Uterus (tissue), 4 donors: ENCODE results near the gene GAGE13. TPM values are rescaled to one million over a fixed set of nuclear protein-coding genes. Genes with fewer than 3 reads are reported as not detected.
"Not testable (repeated sequence)": the region's sequence is repeated elsewhere in the genome, so short reads cannot be mapped to it uniquely, and the experiment has no call there.

ENCODE experiments used
- DNase-seq, 2 donors: peaks; one replicate each; pipeline ENCODE4 v3.0.0-alpha.2; 2019 to 2020
- H3K27ac ChIP-seq, 2 donors: fragments of 200-600 bp; sonication (generic); 1 replicate in 1 of 2; 2 replicates in 1 of 2; pipeline ENCODE4 v1.5.1; 2016 to 2018
- H3K27me3 ChIP-seq, 2 donors: fragments of 200-600 bp; sonication (generic); one replicate each; pipeline ENCODE4 v1.5.1; 2018 to 2019; ENCODE audit warnings: control low read depth in 1 of 2
- H3K36me3 ChIP-seq, 2 donors: fragments of 200-600 bp; sonication (generic); one replicate each; pipeline ENCODE4 v1.5.1; 2019; ENCODE audit warnings: control low read depth in 1 of 2
- H3K4me1 ChIP-seq, 2 donors: fragments of 200-600 bp; sonication (generic); one replicate each; pipeline ENCODE4 v1.5.1; 2018 to 2019; ENCODE audit warnings: control low read depth in 1 of 2
- H3K4me3 ChIP-seq, 2 donors: fragments of 200-600 bp; sonication (generic); 1 replicate in 1 of 2; 2 replicates in 1 of 2; pipeline ENCODE4 v1.5.1; 2018 to 2019; ENCODE audit warnings: mild to moderate bottlenecking in 1 of 2
- H3K9me3 ChIP-seq, 2 donors: fragments of 200-600 bp; sonication (generic); one replicate each; pipeline ENCODE4 v1.5.1; 2019; ENCODE audit warnings: control low read depth in 1 of 2
- POLR2A ChIP-seq, 2 donors: fragments of 450-650 bp; IDR thresholded peaks; one replicate each; pipeline ENCODE4 v1.6.1; 2016; ENCODE audit warnings: antibody characterized with exemption in 2 of 2, mild to moderate bottlenecking in 1 of 2, moderate library complexity in 1 of 2
- intact Hi-C: fragments of 100-400 bp; cut with DNase I; formaldehyde crosslinking; loops from one replicate; pipeline ENCODE4 v1.15.1; 2023; ENCODE audit warnings: low total_unique reads
- total RNA-seq, 4 donors: library from RNA; depleted of rRNA in 3 of 4; stranded (reverse); fragments of >200 nt in 3 of 4; gene quantifications; one replicate each; pipeline versions ENCODE4 v1.1.0 to v1.2.4, GENCODE V29; 2014 to 2023
- TF ChIP-seq, protein P1 (sequence below), 4 experiments: fragments of 200-600 bp in 2 of 4; fragments of 450-650 bp in 2 of 4; sonication (generic) in 2 of 4; IDR thresholded peaks; one replicate each; pipeline ENCODE4 v1.5.1; 2016 to 2019; ENCODE audit warnings: antibody characterized with exemption in 4 of 4, mild to moderate bottlenecking in 2 of 4, moderate library complexity in 1 of 4
- donor health status: DM: yes; HTN: yes; CAD: no.

Gene GAGE13
- not detected for total RNA-seq

GRCh38 chrX:49331282-49331681, at the start of gene GAGE13:
Gene GAGE13 (plus strand): TSS chrX:49331582. CDS start chrX:49332738, 1,156 bp downstream.
- H3K36me3 ChIP-seq, H3K4me1 ChIP-seq, DNase-seq, H3K9me3 ChIP-seq, H3K27ac ChIP-seq, intact Hi-C loops, H3K27me3 ChIP-seq, H3K4me3 ChIP-seq: not testable (repeated sequence)

GRCh38 chrX:49282647-49283011, 48.8 kb upstream of the GAGE13 start:
- TF ChIP-seq POLR2A (IDR thresholded peaks at IDR 0.05): no peak
- TF ChIP-seq, protein P1, sequence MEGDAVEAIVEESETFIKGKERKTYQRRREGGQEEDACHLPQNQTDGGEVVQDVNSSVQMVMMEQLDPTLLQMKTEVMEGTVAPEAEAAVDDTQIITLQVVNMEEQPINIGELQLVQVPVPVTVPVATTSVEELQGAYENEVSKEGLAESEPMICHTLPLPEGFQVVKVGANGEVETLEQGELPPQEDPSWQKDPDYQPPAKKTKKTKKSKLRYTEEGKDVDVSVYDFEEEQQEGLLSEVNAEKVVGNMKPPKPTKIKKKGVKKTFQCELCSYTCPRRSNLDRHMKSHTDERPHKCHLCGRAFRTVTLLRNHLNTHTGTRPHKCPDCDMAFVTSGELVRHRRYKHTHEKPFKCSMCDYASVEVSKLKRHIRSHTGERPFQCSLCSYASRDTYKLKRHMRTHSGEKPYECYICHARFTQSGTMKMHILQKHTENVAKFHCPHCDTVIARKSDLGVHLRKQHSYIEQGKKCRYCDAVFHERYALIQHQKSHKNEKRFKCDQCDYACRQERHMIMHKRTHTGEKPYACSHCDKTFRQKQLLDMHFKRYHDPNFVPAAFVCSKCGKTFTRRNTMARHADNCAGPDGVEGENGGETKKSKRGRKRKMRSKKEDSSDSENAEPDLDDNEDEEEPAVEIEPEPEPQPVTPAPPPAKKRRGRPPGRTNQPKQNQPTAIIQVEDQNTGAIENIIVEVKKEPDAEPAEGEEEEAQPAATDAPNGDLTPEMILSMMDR (IDR thresholded peaks at IDR 0.05): peak in 3 of 4 experiments; percentile 28 to 35 (median 29)
- Histone ChIP-seq H3K4me1 (no peaks in the 10 kb centered on the region), H3K4me3 (no peak overlapping the region), H3K27me3 (no peaks in the 10 kb centered on the region), H3K36me3 (no peaks in the 10 kb centered on the region), H3K9me3 (no peaks in the 10 kb centered on the region), H3K27ac (peak overlapping the region in 1 of 2 donors; percentile 62)
- intact Hi-C loops: no loop called here
- peak; percentile 27 to 42 for DNase-seq

- H3K36me3 ChIP-seq: no peaks in the 10 kb centered on the region
- H3K4me1 ChIP-seq: no peaks in the 10 kb centered on the region
- DNase-seq: no peak
- TF ChIP-seq, protein P1 (IDR thresholded peaks at IDR 0.05): no peak
- TF ChIP-seq POLR2A (IDR thresholded peaks at IDR 0.05): no peak
- intact Hi-C loops: no loop called here
- H3K27ac ChIP-seq: no peak overlapping the region
- H3K9me3 ChIP-seq: no peaks in the 10 kb centered on the region
- H3K4me3 ChIP-seq: no peak overlapping the region
- no peaks in the 10 kb centered on the region for H3K27me3 ChIP-seq
Observed at GRCh38 chrX:49284212-49284611, 47.2 kb upstream of the GAGE13 start.

DNA sequence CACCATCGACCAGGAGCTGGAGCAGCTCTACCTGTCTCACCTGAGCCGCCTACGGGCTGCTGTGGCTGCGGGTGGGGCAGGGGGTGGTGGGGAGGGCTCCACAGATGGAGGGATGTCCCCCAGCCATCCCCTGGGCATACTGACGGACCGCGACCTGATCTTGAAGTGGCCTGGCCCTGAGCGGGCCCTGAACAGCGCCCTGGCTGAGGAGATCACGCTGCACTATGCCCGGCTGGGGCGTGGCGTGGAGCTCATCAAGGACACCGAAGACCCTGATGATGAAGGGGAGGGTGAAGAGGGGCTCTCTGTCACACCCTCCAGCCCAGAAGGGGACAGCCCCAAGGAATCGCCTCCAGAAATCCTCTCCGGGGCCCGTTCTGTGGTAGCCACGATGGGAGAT, 45.2 kb upstream of the GAGE13 start:
- no peaks in the 10 kb centered on the region for H3K27me3 ChIP-seq
- intact Hi-C loops: no loop called here
- TF ChIP-seq POLR2A (IDR thresholded peaks at IDR 0.05): no peak
- TF ChIP-seq, protein P1 (IDR thresholded peaks at IDR 0.05): no peak
- DNase-seq: no peak
- no peaks in the 10 kb centered on the region for H3K9me3 ChIP-seq
- H3K36me3 ChIP-seq: no peaks in the 10 kb centered on the region
- H3K4me3 ChIP-seq: no peak overlapping the region
- H3K27ac ChIP-seq: no peak overlapping the region
- H3K4me1 ChIP-seq: no peaks in the 10 kb centered on the region

- Histone ChIP-seq H3K4me3 (no peak overlapping the region), H3K4me1 (no peaks in the 10 kb centered on the region), H3K27me3 (no peaks in the 10 kb centered on the region), H3K9me3 (no peaks in the 10 kb centered on the region), H3K27ac (no peak overlapping the region), H3K36me3 (no peaks in the 10 kb centered on the region)
- DNase-seq: no peak
- intact Hi-C loops: no loop called here
- no peak for TF ChIP-seq POLR2A (IDR thresholded peaks at IDR 0.05)
- TF ChIP-seq, protein P1 (IDR thresholded peaks at IDR 0.05): no peak
Observed at GRCh38 chrX:49286581-49286980, 44.8 kb upstream of the GAGE13 start.

DNA sequence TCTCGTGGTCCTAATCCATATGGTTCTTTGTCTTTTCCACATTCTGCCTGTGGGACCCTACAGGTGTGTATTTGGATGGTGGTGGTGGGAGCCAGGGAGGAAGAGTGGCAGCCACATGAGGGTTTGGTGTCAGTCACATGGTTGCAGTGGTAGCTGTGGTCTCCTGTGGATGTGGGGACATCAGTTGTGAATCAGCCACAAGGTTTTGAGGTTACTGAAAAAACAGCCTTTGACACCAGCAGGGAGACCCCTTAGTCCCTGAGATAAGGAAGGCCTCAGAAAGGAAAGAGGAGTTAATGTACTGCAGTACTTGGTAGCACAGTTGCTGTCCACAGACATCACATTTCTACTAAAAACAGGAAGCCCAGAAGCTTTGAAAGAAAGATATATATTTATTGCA, 43.7 kb upstream of the GAGE13 start:
- intact Hi-C loops: no loop called here
- Histone ChIP-seq H3K4me3 (no peak overlapping the region), H3K27ac (no peak overlapping the region), H3K4me1 (no peaks in the 10 kb centered on the region), H3K36me3 (no peaks in the 10 kb centered on the region), H3K9me3 (no peaks in the 10 kb centered on the region), H3K27me3 (no peaks in the 10 kb centered on the region)
- no peak for DNase-seq
- TF ChIP-seq, protein P1 (IDR thresholded peaks at IDR 0.05): no peak
- TF ChIP-seq POLR2A (IDR thresholded peaks at IDR 0.05): no peak
